NCI-H1694 (cell line): Measurements from ENCODE around the gene RTKN.

Source experiments
- DNase-seq: peaks from one replicate; lab custom pipeline; 2025; lab: John Stamatoyannopoulos, UW

RTKN gene

GRCh38 chr2:74375838-74376237, 65.9 kb downstream of the RTKN start:
- no peak for DNase-seq
